Panc1 (cell line): ENCODE results near the gene CEP95. TPM values are rescaled to one million over a fixed set of nuclear protein-coding genes. Genes with fewer than 3 reads are reported as not detected.

ENCODE experiments used
- ATAC-seq: fragments of 200-7000 bp; cut with Tn5 transposase; 2 replicates; pipeline ENCODE4 v1.9.1; 2020; ENCODE audit warnings: mild to moderate bottlenecking, moderate library complexity
- BruUV-seq: library from RNA; stranded (reverse); fragments of 400-500 nt; replicated peaks from 2 replicates; lab custom pipeline; 2021; lab: Mats Ljungman, UMichigan
- CTCF ChIA-PET: fragments of 300-600 bp; sonication (Branson Sonifier 250); formaldehyde crosslinking; loops from one replicate; lab custom pipeline; 2022; ENCODE audit warnings: antibody characterized with exemption; lab: Charles Lee
- POLR2A ChIA-PET: fragments of 300-600 bp; sonication (Branson Sonifier 250); formaldehyde crosslinking; loops from one replicate; lab custom pipeline; 2022; ENCODE audit warnings: antibody characterized with exemption; lab: Charles Lee
- DNase-seq: peaks from one replicate; pipeline ENCODE4 v3.0.0-alpha.2; 2010; ENCODE audit warnings: low read depth, low spot score
- H3K27ac ChIP-seq: 2 replicates; pipeline ENCODE4 v1.5.1; 2011; ENCODE audit warnings: mild to moderate bottlenecking, low read length, inconsistent platforms
- H3K27me3 ChIP-seq: fragments of 200-500 bp; sonication (Bioruptor generic); 2 replicates; pipeline ENCODE4 v1.6.0; 2014; ENCODE audit warnings: low read length, inconsistent platforms; ENCODE audit not compliant: control insufficient read depth, insufficient read depth
- H3K36me3 ChIP-seq: fragments of 200-500 bp; sonication (Bioruptor generic); 2 replicates; pipeline ENCODE4 v1.5.1; 2014; ENCODE audit warnings: inconsistent platforms, mild to moderate bottlenecking, low read length, moderate library complexity; ENCODE audit not compliant: control insufficient read depth, insufficient read depth
- H3K4me1 ChIP-seq: 2 replicates; pipeline ENCODE4 v1.5.1; 2011; ENCODE audit warnings: inconsistent platforms, mild to moderate bottlenecking, low read length, moderate library complexity; ENCODE audit not compliant: control insufficient read depth, insufficient read depth
- H3K4me3 ChIP-seq, 2 experiments: 2 replicates each; pipeline ENCODE4 v1.5.1; 2011 to 2012; ENCODE audit warnings: low read depth in 2 of 2, low read length in 2 of 2, mild to moderate bottlenecking in 2 of 2, inconsistent platforms in 1 of 2, moderate library complexity in 1 of 2
- H3K9me3 ChIP-seq: fragments of 200-500 bp; sonication (Bioruptor generic); 2 replicates; pipeline ENCODE4 v1.5.1; 2014; ENCODE audit warnings: low read depth, mild to moderate bottlenecking, inconsistent platforms, low read length, moderate library complexity; ENCODE audit not compliant: control insufficient read depth, insufficient read depth
- CTCF ChIP-seq: fragments of 450-650 bp; IDR thresholded peaks from 2 replicates; pipeline ENCODE4 v1.5.1; 2017; ENCODE audit warnings: mild to moderate bottlenecking
- POLR2AphosphoS5 ChIP-seq: IDR thresholded peaks from 2 replicates; pipeline ENCODE4 v1.6.1; 2012; ENCODE audit warnings: mild to moderate bottlenecking, low read depth, low read length, moderate library complexity
- REST ChIP-seq, 2 experiments: IDR thresholded peaks; 2 replicates each; pipeline ENCODE4 v1.6.1; 2011 to 2012; ENCODE audit warnings: low read depth in 2 of 2, control low read depth in 1 of 2, low read length in 1 of 2, mild to moderate bottlenecking in 1 of 2, moderate library complexity in 1 of 2; ENCODE audit not compliant: insufficient read depth in 1 of 2
- SIN3A ChIP-seq: IDR thresholded peaks from 2 replicates; pipeline ENCODE4 v1.6.1; 2012; ENCODE audit warnings: low read depth, mild to moderate bottlenecking, low read length, moderate library complexity, borderline replicate concordance; ENCODE audit not compliant: insufficient read depth
- TCF7L2 ChIP-seq: IDR thresholded peaks from 2 replicates; pipeline ENCODE4 v1.6.1; 2011; ENCODE audit warnings: mild to moderate bottlenecking, low read depth, low read length, inconsistent platforms
- in situ Hi-C: cut with HindIII; loops from 2 replicates; pipeline ENCODE4 v1.10.0; 2016; ENCODE audit warnings: low sequenced_read_pairs, low pct_unique_long_range_greater_than_20kb
- intact Hi-C: fragments of 100-400 bp; cut with micrococcal nuclease; formaldehyde crosslinking; loops from one replicate; pipeline ENCODE4 v1.10.0; 2022; ENCODE audit not compliant: unreplicated experiment
- total RNA-seq: library from RNA; stranded (reverse); gene quantifications from one replicate; pipeline ENCODE4 v1.2.1, GENCODE V29; 2021; ENCODE audit not compliant: unreplicated experiment

Gene CEP95
- total RNA-seq, 1 experiment from 2014 or later: 23.2 TPM

GRCh38 chr17:64502021-64502420, 4.8 kb upstream of the CEP95 start:
- Histone ChIP-seq H3K27me3 (no peaks in the 10 kb centered on the region), H3K4me1 (peaks cover 51% of the 10 kb centered on the region), H3K27ac (peak overlapping the region; percentile 7; the same call in 1 of the 2 replicates), H3K4me3 (no peak overlapping the region), H3K9me3 (no peaks in the 10 kb centered on the region), H3K36me3 (peaks cover 72% of the 10 kb centered on the region)
- POLR2A ChIA-PET: no interaction called here
- TF ChIP-seq SIN3A (no peak), TCF7L2 (no peak), REST (IDR thresholded peaks at IDR 0.05; ENCODE audit: insufficient read depth in 1 of 2, low read depth in 2 of 2, low read length in 1 of 2) (no peak), CTCF (no peak), POLR2AphosphoS5 (no peak)
- DNase-seq (no peak), ATAC-seq (no peak)
- CTCF ChIA-PET: interaction anchor here (0.5 kb wide), 1 partner anchor 83 kb away, joined by 3 read pairs; no protein-coding TSS in a partner anchor
- intact Hi-C loops: no loop called here
- in situ Hi-C loops: no loop called here
- no TSS peak for BruUV-seq

GRCh38 chr17:64502809-64503208, 4.0 kb upstream of the CEP95 start:
- Histone ChIP-seq H3K4me1 (peaks cover 45% of the 10 kb centered on the region), H3K36me3 (peaks cover 79% of the 10 kb centered on the region), H3K4me3 (no peak overlapping the region), H3K27ac (no peak overlapping the region; the same call in 1 of the 2 replicates), H3K27me3 (no peaks in the 10 kb centered on the region), H3K9me3 (no peaks in the 10 kb centered on the region)
- DNase-seq (no peak), ATAC-seq (no peak)
- intact Hi-C loops (no loop called here), in situ Hi-C loops (no loop called here)
- no TSS peak for BruUV-seq
- ChIA-PET POLR2A (no interaction called here), CTCF (no interaction called here)
- TF ChIP-seq POLR2AphosphoS5 (no peak), TCF7L2 (no peak), CTCF (no peak), REST (IDR thresholded peaks at IDR 0.05; ENCODE audit: insufficient read depth in 1 of 2, low read depth in 2 of 2, low read length in 1 of 2) (no peak), SIN3A (no peak)
